C4-2B (cell line): ENCODE measurements around the gene CD37.
A peak's percentile ranks its signal among the peaks of the same experiment; 100 is the strongest.
"Not testable (repeated sequence)": the region's sequence is repeated elsewhere in the genome, so short reads cannot be mapped to it uniquely, and the experiment has no call there.

Source experiments
- ZFX ChIP-seq: fragments of 450-650 bp; IDR thresholded peaks from 2 replicates; pipeline ENCODE4 v1.6.1; 2017
- TF ChIP-seq, protein P1 (sequence below): fragments of 450-650 bp; conservative IDR thresholded peaks from 2 replicates; pipeline ENCODE4 v1.5.1; 2017; ENCODE audit warnings: mild to moderate bottlenecking

DNA sequence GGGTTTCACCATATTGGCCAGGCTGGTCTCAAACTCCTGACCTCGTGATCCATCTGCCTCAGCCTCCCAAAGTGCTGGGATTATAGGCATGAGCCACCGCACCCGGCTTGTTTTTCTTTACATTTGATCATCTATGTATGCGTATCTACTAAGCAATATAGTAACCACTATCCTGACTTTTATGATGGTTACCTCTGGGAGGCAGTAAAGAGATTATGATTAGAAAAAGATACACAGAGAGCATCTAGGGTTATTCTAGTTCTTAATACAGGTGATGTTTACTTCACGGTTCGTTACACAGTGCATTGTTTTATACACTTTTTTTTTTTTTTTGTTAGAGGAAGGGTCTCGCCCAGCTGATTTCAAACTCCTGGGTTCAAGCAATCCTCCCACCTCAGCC is 28.5 kb upstream of the CD37 start:
- TF ChIP-seq, protein P1, sequence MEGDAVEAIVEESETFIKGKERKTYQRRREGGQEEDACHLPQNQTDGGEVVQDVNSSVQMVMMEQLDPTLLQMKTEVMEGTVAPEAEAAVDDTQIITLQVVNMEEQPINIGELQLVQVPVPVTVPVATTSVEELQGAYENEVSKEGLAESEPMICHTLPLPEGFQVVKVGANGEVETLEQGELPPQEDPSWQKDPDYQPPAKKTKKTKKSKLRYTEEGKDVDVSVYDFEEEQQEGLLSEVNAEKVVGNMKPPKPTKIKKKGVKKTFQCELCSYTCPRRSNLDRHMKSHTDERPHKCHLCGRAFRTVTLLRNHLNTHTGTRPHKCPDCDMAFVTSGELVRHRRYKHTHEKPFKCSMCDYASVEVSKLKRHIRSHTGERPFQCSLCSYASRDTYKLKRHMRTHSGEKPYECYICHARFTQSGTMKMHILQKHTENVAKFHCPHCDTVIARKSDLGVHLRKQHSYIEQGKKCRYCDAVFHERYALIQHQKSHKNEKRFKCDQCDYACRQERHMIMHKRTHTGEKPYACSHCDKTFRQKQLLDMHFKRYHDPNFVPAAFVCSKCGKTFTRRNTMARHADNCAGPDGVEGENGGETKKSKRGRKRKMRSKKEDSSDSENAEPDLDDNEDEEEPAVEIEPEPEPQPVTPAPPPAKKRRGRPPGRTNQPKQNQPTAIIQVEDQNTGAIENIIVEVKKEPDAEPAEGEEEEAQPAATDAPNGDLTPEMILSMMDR, result peak; percentile 17
- TF ChIP-seq ZFX, result not testable (repeated sequence)
